HG03469 (cell line): Measurements from ENCODE around the gene SH3GL2.
A peak's percentile ranks its signal among the peaks of the same experiment; 100 is the strongest.

Source experiments
- ATAC-seq: cut with Tn5 transposase; IDR thresholded peaks from one replicate; pipeline ENCODE4 v1.9.1; 2021; ENCODE audit warnings: mild to moderate bottlenecking, moderate library complexity, moderate number of reproducible peaks; ENCODE audit not compliant: unreplicated experiment

Gene SH3GL2

DNA sequence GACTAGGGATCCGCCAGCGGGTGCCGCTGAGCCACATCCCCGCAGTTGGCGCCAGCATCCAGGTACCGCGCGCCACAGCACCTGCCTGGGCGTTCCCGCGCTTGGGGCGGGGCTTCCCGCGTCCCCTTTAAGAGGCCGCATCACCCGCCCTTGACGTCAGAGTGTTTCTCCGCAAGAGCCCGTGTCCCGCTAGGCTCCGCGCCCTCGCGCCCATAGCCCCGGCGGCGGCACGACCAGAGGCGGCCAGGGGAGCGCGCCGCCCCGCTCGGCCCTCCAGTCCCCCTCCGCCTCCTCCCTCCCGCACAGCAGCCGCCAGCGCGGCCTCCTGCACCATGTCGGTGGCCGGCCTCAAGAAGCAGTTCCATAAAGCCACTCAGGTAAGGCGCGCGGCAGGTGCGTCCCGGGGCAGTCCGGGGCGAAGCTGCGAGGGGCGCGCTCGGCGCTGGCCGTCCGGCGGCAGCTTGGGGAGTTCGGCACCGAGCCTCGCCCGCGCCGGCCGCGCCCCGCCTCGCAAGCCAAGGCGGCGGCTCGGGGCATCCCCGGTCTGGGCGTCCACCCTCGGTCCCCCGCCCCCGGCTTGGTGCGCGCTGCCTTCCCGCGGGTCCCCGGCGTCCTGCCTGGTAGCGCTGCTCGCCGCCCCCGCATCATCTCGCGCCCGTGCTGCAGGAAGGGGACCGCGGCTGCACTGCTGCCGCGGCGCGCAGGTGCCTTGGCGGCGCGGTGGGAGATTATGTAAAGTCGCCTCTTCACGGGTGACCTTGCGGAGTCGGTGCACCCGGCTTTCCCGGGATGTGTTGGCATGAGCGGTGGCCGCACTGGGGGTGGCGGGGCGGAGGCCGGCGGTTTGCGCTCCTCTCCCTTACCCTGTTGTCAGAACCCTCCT, at the start of gene SH3GL2:
SH3GL2 (plus strand) TSS at position 156 of the 883 bp plus-strand sequence.
- no peak for ATAC-seq

DNA sequence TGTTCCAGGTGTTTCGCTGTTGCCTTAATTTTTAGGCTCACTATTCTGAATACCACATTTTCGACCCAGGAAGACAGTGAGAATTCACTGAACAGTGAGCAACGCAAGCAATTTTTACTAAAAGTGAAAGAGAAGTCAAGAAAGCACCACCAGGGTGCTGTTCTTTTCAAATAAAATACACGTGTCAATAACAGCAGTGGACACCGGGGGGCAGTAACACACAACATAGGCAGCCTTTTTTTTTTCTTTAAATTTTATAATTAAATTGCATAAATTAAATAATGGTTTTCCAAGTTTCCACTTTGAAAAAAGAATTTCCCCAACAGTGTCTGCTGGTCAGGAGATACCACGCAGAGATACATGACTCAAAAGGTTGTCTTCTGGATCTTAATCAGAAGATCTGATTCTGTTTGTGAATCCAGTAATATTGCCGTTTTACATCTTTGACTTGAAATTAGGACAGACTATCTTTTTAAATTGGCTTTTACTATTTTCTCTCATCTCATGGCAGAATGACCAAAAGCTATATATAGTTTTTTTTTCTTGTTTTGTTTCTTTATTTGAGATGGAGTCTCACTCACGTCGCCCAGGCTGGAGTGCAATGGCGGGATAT, 47.1 kb upstream of the SH3GL2 start:
- ATAC-seq: peak; percentile 89

DNA sequence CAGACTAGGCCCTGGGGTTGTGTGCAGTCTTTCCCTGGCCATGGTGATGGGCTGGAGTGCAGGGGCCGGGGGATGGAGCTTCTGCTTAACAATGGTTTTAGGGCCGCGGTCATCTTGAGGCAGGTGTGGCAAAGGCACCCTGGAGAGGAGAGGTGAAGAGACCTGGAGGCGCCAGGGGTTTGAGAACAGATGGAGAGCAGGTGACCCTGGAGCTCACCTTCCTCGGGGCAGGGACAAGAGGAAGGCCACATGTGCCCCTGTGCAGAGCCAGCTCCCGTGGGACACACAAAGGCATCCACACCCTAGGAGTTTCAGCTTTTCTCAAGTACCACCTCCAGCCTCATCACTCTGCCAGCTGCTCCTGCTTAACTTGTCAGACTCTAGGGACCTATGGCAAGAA, 46.4 kb upstream of the SH3GL2 start:
- no peak for ATAC-seq

DNA sequence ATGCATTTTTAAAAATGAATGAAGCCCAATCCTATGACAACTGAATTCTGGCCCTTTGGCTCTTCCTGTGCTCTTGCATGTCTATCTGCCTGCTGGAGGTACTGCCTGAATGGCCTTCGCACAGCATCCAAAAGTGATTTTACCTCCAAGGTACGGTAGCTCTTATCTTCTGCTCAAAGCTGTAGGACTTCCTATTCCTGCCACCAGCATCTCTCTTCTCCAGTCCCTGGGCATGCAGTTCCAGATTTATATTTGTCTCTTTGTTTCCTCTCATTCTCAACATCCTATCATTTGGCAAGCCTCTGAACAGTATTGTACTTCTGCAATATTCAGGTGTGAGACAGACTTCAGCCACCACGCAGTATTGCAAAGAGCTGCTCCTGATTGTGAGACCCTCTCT, 43.7 kb upstream of the SH3GL2 start:
- ATAC-seq: no peak

DNA sequence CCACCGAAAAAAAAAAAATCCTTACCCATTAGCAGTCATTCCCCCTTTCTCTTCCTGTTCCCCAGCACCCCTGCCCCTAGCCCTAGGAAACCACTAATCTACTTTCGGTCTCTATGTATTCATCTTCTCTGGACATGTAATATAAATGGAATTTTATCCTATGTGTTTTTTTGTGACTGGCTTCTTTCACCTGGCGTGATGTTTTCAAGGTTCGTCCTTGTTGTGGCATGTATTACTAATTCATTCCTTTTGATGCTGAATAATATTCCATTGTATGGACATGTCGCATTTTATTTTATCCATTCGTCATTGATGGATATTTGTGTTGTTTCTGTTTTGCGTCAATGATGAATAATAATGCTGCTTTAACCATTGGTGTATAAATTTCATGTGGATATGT, 42.8 kb upstream of the SH3GL2 start:
- ATAC-seq: no peak

DNA sequence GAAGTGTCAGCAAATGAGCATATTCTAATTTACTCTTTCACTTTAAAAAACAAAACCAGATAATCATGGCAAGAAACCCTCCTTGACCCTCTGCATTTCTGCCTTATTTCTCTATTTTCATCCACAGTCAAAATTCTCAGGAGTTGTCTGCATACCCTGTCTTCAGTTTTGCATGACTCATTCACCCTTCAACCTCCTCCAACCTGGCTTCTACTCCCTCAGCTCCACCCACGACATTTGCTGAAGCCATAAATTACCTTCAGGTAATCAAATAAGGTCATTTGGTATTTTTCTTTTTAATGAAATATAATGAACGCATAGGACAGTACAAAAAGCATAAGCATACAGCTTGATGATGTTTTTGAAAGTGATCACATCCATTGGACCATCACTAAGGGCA, 27.8 kb upstream of the SH3GL2 start:
- no peak for ATAC-seq

DNA sequence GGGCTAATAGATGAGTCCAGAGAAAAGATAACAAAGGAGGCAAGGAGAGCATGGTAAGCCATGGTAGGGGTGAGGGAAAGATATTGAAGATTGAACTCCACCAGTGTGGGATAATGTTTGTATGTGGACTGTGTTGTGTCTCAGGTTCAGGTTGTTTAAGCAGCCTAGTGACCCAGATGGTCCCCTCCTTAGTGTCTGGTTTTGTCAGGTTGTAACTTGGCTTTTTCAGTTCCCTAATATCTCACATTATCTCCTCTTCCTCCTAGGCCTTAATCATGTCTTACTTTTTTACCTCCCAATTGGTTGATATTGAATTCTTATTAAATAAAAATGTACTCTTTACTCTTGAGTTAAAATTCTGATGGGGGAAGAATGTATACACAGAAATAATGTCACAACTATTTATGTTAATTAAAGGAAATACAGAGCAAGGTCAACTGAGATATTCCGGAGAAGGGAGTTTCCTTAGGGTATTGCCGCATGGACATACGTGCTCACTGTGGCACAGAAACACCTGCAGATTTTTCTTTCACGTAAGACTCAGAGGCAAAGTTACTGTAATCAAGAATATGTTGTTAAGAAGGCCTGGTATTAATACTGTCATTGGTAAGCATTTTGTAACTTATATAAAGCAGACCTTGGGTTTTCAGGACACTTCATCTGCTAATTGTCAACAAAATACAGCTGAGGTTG, 23.4 kb upstream of the SH3GL2 start:
- ATAC-seq: no peak

DNA sequence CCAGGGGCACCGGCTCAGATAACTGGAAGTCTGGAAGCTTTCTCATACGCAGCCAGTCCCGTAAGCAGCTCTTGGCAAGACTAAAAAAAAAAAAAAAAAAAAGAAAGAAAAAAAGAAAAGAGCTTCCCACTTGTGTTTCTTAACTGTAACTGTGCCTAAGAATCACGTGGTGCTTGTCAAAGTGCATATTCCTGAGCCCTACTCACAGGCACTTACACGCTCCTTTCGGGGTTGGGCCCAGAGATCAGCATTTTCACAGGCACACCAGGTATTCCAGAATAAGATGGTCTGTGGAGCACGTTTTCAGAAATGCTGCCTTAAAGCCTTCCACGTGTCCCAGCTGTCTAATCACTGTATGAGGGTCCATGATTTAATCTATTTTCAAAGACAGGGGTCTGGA, 22.6 kb upstream of the SH3GL2 start:
- no peak for ATAC-seq

DNA sequence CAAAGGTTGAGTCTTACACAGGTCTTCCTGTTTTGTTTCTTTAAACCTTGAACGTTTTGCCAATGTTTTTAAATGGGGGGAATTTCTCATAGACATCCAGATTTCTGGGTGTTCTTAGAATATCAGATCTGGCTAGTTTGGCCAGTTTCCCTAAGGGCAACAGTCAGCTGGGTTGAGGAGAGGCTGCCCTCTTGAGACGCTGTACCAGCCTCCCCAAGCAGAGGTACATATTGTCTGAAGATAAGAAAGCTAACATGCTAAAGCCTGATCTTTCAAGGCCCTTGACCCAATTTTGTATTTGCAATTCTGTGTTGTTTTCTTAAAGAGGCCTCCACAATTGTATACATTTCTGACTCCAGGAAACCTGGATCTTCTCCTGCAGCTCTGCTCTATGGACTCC, 21.9 kb upstream of the SH3GL2 start:
- ATAC-seq: no peak

DNA sequence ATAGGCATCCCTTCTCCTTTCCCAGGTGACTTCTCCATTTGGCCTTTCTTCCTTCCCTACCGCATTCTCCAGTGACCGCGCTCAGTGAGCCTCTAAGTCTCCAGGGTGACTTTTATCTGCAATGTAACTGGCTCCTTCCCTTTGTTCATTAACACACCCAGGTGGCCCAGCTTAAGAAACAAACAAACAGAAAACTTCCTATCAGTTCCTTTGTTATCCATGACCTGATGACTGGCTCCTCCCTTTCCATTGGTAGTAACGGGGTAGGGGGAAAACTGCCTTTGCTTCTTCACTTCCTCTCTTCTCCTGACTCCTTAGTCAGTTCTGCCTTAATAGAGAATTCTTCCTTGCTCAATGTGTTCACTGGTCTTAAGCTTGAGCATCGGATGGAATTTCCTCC, 7.0 kb upstream of the SH3GL2 start:
- no peak for ATAC-seq

DNA sequence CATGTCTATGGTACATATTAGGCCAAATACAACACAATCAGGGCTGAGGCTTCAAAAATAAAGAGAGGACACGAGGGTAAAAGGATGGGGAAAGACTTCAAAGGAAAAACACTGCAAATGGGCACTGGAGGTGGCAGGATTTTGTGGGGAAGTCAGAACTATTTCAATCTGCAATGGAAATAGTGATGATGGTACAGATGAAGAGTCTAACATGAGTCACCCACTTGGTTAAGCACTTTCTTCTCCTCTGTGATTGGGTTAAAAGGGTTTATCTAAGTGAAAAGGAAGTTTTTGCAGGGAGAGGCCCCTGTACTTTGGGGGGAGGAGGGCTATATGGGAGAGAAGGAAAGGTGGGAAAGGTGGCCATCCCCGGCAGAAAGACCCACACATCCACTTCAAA, 4.5 kb upstream of the SH3GL2 start:
- ATAC-seq: no peak

DNA sequence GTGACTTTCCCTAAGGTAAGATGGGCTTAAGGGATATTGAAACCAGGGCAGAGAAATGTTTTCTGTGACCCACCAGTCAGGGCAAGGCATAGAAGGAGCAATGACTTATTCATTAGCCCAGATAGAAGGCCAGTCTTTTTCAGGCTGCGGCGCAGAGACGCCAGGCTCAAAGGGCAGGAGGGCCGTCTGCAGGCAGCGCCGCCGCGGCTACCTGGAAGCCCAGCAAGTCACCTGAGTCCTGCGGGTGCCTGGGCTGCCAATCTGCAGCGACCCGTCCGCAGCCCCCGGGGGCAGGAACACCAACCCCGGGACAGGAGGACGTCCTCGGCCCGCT, 322 bp upstream of the SH3GL2 start:
- no peak for ATAC-seq

DNA sequence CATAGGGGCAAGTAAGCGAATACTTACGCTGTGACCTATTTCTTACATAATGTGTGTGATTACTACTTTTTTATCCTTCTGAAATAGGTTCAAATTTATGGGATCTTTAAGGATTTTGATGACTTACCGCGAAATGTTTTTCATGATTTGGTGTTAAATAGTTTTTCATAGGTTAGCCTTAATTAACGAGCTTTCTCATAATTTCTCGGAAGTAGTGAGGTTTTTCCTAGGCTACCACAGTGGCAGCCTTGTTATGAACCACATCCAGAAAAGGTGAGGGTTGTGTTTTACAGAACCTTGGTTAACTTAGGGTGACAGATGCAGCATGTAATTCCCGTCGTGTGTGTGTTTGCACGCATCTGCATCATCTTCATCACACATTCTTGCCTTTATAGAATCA, 1.3 kb downstream of the SH3GL2 start:
- ATAC-seq: no peak

DNA sequence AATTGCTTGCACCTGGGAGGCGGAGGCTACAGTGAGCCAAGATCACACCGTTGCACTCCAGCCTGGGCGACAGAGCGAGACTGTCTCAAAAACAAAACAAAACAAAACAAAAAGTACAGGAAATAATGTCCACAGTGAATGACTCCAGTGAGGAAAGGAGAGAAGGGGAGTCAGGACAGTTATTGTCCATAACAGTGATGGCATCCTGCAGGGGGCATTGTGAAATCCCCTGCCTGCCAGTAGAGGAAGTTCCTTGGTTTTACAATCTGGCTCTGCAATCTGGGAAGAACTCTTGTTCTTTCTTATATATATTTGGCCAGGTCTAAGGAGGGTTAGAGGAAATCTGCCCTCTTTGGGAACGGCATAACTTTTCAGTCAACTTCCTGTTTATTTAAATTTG, 8.2 kb downstream of the SH3GL2 start:
- ATAC-seq: no peak

DNA sequence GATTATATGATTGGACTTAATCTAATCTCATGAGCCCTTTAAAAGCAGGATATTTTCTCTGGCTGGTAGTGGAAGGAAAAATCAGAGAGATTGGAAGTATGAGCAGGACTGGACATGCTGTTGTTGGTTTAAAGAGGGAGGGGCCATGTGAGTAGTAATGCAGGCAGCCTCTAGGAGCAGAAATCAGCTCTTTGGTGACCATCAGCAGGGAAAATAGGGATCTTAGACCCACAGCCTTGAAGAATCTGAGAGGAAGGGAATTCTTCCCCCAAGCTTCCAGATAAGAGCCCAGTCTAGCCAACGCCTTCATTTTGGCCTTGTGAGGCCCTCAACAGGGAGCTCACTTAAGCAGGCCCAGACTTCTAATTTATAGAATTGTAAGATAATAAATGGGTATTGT, 9.5 kb downstream of the SH3GL2 start:
- no peak for ATAC-seq

DNA sequence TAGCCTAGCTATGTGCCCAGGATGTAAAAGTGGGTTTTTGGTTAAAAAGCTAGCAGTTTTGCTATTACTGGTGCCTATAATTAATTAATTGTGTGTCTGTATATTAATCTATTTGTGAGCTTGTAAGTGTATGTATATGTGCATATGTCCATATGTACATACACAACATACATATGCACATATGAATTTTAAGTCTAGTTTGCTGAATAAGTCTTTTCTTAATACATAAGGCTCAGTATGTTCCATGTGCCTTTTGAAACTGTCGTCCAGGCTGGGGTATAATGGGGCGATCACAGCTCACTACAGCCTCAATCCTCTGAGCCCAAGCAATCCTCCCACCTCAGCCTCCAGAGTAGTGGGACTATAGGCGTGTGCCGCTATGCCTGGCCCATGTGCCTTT, 10.1 kb downstream of the SH3GL2 start:
- ATAC-seq: no peak

DNA sequence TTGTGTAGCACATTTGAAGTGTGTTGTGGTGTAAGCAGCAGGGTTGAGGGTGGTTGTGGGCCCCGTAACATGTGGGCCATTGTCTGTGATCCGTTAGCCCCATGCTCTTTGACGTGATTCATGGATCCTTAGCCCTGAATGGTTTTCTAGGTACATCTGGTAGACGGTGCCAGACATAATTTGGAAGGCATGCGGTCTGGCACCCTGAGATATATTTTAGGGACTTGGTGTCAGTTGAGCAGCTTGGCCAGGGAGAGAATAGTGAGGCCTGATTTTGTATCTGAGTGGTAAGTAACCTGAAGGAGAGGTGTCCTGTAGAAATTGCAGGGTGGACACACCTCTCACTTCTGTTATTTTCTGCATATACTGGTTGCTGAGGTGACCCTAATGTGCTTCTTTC, 10.9 kb downstream of the SH3GL2 start:
- ATAC-seq: no peak

DNA sequence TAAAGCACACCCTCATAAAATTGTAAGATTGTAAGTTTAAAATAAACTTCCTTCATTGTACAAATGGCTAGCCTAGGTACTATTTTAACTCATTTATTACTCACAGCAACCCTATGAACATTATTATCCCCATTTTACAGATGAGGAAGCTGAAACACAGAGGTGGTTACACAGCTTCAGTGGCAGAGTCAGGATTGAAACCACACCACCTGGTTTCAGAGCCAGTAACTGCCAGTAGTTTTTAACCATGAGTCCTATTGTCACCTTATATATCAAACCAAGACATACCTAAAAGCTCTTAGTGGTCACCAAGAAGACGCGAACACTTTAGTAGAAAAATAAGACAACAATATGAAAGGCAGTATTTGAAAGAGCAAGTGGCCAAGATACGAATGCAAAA, 16.1 kb downstream of the SH3GL2 start:
- no peak for ATAC-seq

DNA sequence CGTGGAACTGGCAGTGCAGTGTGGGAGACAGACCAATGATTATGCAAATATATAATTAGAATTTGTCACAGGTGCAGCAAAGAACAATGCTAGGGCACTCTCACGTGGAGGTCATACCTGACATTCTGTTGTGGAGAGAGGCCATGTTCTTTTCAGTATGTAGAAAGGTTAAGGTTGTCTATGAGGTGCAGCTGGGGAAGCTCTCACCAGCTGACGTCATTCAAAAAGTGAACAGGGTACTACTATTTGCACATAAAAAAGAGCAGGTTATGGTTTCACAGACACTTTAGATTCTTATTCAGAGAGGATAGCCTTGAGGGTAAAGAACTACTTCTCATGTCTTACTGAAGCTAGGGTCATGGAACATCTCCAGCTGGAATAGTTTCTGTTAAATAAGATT, 19.1 kb downstream of the SH3GL2 start:
- ATAC-seq: no peak

DNA sequence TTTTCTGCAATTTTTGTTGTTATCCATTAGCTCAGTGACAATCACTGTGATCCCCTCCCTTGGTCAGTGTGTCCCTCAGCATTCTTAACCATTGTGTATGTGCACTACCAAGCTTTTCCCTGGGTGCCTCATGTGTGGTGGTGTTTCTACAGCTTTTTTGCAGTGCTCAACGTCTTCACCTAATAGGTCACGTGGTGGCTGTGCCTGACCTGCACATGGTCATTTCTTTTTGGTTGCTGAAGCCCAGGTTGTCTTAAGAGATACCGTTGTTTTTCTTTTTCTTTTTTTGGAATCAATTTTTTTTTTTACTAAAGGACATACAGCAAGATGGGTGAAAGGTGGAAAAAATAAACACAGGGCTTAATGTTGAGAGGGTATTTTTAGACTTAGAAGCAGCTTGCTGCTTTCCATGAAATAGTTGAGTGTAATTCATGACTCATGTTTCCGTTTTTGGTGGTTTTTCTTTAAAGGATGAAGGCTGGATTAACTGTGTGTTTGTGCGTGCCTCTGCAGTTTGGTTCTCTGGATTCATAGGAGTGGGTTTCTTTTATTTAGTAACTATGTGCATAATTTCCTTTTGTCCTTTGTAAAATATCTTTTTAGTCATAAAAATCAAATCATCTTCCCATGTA, 22.2 kb downstream of the SH3GL2 start:
- ATAC-seq: no peak

DNA sequence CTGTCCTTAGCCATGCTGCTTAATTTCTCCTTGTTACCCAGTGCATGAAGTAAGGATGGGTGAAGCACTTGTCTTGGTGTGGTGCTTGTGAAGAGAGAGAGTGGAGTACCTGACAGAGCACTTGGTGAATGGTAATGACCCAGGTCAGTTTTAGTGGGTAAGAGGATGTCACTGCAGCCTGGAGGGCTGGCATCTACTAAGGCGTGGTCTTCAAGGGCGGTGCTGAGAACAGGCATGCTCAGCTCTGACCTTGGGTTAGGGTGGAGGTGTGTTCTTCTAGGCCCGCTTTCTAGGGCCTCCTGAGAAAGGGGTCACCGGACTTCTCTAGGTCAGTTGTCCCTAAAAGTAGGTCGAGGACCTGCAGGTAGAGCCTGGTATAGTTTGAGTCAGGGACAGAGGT, 25.7 kb downstream of the SH3GL2 start:
- ATAC-seq: no peak
